Thymus (tissue), 11 donors: ENCODE data around the gene DOCK11. TPM values are rescaled to one million over a fixed set of nuclear protein-coding genes. Genes with fewer than 3 reads are reported as not detected.
A peak's percentile ranks its signal among the peaks of the same experiment; 100 is the strongest.

ENCODE experiments used
- DNase-seq, 9 donors: peaks; one replicate each; pipeline ENCODE4 v3.0.0-alpha.2; 2013; ENCODE audit warnings: low spot score in 9 of 9, low read depth in 6 of 9, missing footprints in 1 of 9
- H3K27ac ChIP-seq, 2 donors: one replicate each; pipeline ENCODE4 v1.5.1; 2013; ENCODE audit warnings: control low read depth in 1 of 2, low read depth in 1 of 2, low read length in 1 of 2, mild to moderate bottlenecking in 1 of 2, moderate library complexity in 1 of 2
- H3K27me3 ChIP-seq, 2 donors: one replicate each; pipeline ENCODE4 v1.5.1; 2013; ENCODE audit warnings: low read length in 1 of 2; ENCODE audit not compliant: control insufficient read depth in 2 of 2, insufficient read depth in 1 of 2
- H3K36me3 ChIP-seq, 2 donors: one replicate each; pipeline ENCODE4 v1.5.1; 2013; ENCODE audit warnings: low read length in 1 of 2, mild to moderate bottlenecking in 1 of 2, moderate library complexity in 1 of 2; ENCODE audit not compliant: control insufficient read depth in 2 of 2, insufficient read depth in 2 of 2
- H3K4me1 ChIP-seq, 2 donors: one replicate each; pipeline ENCODE4 v1.5.1; 2013; ENCODE audit warnings: low read length in 2 of 2; ENCODE audit not compliant: control insufficient read depth in 2 of 2, insufficient read depth in 2 of 2
- H3K4me3 ChIP-seq, 2 donors: one replicate each; pipeline ENCODE4 v1.5.1; 2013; ENCODE audit warnings: low read length in 2 of 2, control low read depth in 1 of 2, mild to moderate bottlenecking in 1 of 2
- H3K9me3 ChIP-seq, 2 donors: one replicate each; pipeline ENCODE4 v1.5.1; 2013; ENCODE audit warnings: low read length in 1 of 2, mild to moderate bottlenecking in 1 of 2; ENCODE audit not compliant: control insufficient read depth in 2 of 2, insufficient read depth in 1 of 2
- WGBS: extraction: QIAGEN DNeasy Blood & Tissue Kit; methylation state at CpG from one replicate; pipeline ENCODE4 v1.1.7; 2013; 5-methylcytosine and 5-hydroxymethylcytosine counted together
- polyA plus RNA-seq: library from polyadenylated mRNA; stranded (reverse); fragments of 200-250 nt; gene quantifications from one replicate; pipeline ENCODE4 v1.2.3, GENCODE V29; 2013
- total RNA-seq: library from RNA; stranded (reverse); fragments of 120-200 nt; gene quantifications from one replicate; pipeline ENCODE4 v1.2.4, GENCODE V29; 2013
- donor health status: healthy.

Gene DOCK11
- total and polyA plus RNA-seq, 2 donors = 47.8 to 49.9 TPM

- Histone ChIP-seq H3K27me3 (no peaks in the 10 kb centered on the region), H3K9me3 (no peaks in the 10 kb centered on the region), H3K27ac (no peak overlapping the region), H3K4me1 (no peaks in the 10 kb centered on the region), H3K36me3 (no peaks in the 10 kb centered on the region), H3K4me3 (no peak overlapping the region)
- DNase-seq = no peak
- 95% methylated on average over 3 of the region's 3 CpGs for WGBS
Observed at GRCh38 chrX:118522230-118522926, 26.8 kb downstream of the DOCK11 start.

GRCh38 chrX:118523920-118524319 lies 28.3 kb downstream of the DOCK11 start:
- Histone ChIP-seq H3K27me3 (no peaks in the 10 kb centered on the region), H3K27ac (no peak overlapping the region), H3K9me3 (no peaks in the 10 kb centered on the region), H3K4me3 (no peak overlapping the region), H3K36me3 (no peaks in the 10 kb centered on the region), H3K4me1 (no peaks in the 10 kb centered on the region)
- no peak for DNase-seq
- WGBS = 88% methylated on average over 4 of the region's 4 CpGs

DNA sequence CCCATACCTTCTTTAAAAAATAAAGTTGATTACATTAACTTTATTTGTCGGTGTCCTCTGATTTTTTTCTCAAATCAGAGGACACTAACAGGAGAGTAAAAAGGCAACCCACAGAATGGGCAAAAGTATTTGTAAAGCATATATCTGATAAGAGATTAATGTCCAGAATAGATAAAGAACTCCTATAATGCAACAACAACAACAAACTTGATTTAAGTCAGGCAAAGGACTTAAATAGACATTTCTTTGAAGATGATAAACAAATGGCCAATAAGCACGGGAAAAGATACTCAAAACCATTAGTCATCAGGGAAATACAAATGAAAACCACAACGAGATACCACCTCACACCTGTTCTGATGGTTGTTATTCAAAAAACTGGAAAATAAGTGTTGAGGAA lies 28.7 kb downstream of the DOCK11 start:
- Histone ChIP-seq H3K4me3 (no peak overlapping the region), H3K9me3 (no peaks in the 10 kb centered on the region), H3K27ac (no peak overlapping the region), H3K27me3 (no peaks in the 10 kb centered on the region), H3K4me1 (no peaks in the 10 kb centered on the region), H3K36me3 (no peaks in the 10 kb centered on the region)
- DNase-seq = no peak
- 58% methylated on average over 3 of the region's 3 CpGs for WGBS

DNA sequence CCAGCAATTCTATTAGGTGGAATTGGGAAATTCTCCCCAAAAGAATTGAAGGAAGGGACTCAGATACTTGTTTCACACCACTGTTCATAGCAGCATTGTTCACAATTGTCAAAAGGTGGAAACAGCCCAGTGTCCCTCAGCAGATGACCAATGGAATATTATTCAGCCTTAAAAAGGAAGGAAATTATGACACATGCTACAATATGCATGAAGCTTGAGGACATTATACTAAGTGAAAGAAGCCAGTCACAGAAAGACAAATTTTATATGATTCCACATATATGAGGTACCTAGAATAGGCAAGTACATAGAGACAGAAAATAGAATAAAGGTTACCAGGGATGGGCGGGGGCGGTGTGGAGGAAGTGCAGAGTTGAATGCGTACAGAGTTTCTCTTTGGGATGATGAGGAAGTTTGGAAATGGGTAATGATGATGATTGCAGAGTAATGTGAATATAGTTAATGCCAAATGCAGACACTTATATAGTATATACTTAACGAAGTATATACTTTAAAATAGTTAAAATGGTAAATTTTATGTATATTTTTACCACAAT lies 29.6 kb downstream of the DOCK11 start:
- 96% methylated on average over 4 of the region's 4 CpGs for WGBS
- Histone ChIP-seq H3K27ac (no peak overlapping the region), H3K9me3 (no peaks in the 10 kb centered on the region), H3K36me3 (no peaks in the 10 kb centered on the region), H3K4me3 (no peak overlapping the region), H3K4me1 (no peaks in the 10 kb centered on the region), H3K27me3 (no peaks in the 10 kb centered on the region)
- DNase-seq = no peak

DNA sequence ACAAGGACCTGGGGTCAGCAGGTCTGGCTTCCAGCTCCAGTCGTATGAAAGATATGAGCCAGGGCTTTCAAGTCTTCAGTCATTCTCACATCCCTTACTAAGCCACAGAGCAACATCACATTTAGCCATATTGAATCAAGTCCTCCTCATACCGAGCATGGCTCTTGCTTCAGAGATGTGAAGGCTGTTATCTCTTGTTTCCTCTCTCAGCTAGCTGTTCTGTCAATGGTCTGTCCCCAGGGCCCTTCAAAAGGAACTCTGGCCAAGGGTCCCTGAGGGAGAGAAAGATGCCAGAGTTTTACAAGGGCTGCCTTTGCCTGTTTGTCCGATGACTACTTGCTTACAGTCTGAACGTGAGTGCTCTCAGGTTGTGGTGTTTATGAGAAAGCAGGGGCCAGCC lies 30.5 kb downstream of the DOCK11 start:
- Histone ChIP-seq H3K4me1 (no peaks in the 10 kb centered on the region), H3K36me3 (no peaks in the 10 kb centered on the region), H3K4me3 (no peak overlapping the region), H3K27ac (no peak overlapping the region), H3K27me3 (no peaks in the 10 kb centered on the region), H3K9me3 (no peaks in the 10 kb centered on the region)
- no peak for DNase-seq
- WGBS = 95% methylated on average over 4 of the region's 4 CpGs

DNA sequence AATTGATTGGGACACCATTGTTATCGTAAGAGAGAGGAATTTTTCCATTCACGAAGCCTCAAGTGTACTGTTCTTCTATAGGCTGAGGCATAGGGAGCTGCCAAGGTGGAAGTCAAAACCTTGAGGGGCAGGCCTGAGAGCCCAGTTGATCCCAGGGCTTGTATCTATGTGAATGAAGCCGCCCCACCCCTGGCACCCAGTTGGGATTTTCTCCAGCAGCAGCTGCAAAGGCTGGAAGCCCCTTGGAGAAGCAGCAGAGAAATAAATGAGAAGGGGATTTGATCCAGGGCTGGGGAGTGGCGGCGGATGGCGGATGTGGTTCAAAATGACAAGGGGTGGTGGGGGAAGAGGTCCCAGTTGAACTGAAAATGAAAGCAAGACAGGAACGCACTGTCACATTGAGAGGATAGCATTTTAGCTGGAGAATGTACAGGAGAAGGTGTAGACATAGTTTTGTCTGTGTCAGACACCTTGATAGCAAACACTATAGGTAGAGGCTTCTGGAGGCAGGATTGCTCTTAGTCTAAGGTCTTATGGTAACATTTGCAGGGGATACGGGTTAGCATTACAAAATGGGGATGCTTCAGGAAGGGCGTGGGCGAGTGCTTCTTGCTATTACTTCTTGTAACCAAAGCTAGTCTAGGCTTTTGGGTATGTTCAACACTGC lies 32.6 kb downstream of the DOCK11 start:
- H3K4me1 ChIP-seq = no peaks in the 10 kb centered on the region
- H3K36me3 ChIP-seq = no peaks in the 10 kb centered on the region
- peak overlapping the region; percentile 81 to 83 for H3K27ac ChIP-seq
- no peaks in the 10 kb centered on the region for H3K9me3 ChIP-seq
- no peaks in the 10 kb centered on the region for H3K27me3 ChIP-seq
- DNase-seq = peak in 6 of 9 donors; percentile 24 to 68 (median 36)
- H3K4me3 ChIP-seq = peak overlapping the region; percentile 36 to 45
- WGBS = 30% methylated on average over 10 of the region's 10 CpGs

GRCh38 chrX:118530219-118530911 lies 34.8 kb downstream of the DOCK11 start:
- Histone ChIP-seq H3K4me1 (no peaks in the 10 kb centered on the region), H3K27ac (no peak overlapping the region), H3K4me3 (no peak overlapping the region), H3K9me3 (no peaks in the 10 kb centered on the region), H3K27me3 (no peaks in the 10 kb centered on the region), H3K36me3 (no peaks in the 10 kb centered on the region)
- DNase-seq = no peak
- 70% methylated on average over 3 of the region's 3 CpGs for WGBS

- no peaks in the 10 kb centered on the region for H3K9me3 ChIP-seq
- peaks cover 2 to 4% of the 10 kb centered on the region in 2 donors for H3K4me1 ChIP-seq
- 96% methylated on average over 9 of the region's 9 CpGs for WGBS
Observed at GRCh38 chrX:118534716-118535493, 39.3 kb downstream of the DOCK11 start.

More at GRCh38 chrX:118534716-118535493, 39.3 kb downstream of the DOCK11 start:
- Histone ChIP-seq H3K27me3 (no peaks in the 10 kb centered on the region), H3K27ac (no peak overlapping the region), H3K4me3 (no peak overlapping the region), H3K36me3 (no peaks in the 10 kb centered on the region)
- DNase-seq = no peak
